Measurements from ENCODE around the gene ADAM22. TPM values are rescaled to one million over a fixed set of nuclear protein-coding genes. Genes with fewer than 3 reads are reported as not detected.

Gene ADAM22
- total RNA-seq, 1 experiment from 2014 or later, result 10.1 TPM

DNA sequence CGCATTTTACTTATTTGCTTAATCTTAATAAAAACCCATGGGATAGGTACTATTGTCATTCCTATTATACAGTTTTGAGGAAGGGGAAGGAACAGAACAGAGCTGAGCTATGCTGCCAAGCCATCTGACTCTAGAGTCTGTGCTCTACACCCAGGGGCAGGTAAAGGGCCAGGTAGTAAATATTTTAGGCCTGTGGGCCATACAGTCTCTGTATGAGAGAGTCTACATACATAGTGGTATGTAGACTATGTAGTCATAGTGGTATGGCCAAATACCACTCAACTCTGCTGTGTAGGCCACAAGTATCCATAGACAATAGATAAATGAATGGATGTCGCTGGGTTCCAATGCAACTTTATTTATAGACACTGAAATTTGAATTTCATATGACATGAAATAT lies 289.2 kb downstream of the ADAM22 start:
- TF ChIP-seq, protein P1, sequence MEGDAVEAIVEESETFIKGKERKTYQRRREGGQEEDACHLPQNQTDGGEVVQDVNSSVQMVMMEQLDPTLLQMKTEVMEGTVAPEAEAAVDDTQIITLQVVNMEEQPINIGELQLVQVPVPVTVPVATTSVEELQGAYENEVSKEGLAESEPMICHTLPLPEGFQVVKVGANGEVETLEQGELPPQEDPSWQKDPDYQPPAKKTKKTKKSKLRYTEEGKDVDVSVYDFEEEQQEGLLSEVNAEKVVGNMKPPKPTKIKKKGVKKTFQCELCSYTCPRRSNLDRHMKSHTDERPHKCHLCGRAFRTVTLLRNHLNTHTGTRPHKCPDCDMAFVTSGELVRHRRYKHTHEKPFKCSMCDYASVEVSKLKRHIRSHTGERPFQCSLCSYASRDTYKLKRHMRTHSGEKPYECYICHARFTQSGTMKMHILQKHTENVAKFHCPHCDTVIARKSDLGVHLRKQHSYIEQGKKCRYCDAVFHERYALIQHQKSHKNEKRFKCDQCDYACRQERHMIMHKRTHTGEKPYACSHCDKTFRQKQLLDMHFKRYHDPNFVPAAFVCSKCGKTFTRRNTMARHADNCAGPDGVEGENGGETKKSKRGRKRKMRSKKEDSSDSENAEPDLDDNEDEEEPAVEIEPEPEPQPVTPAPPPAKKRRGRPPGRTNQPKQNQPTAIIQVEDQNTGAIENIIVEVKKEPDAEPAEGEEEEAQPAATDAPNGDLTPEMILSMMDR (IDR thresholded peaks at IDR 0.05; ENCODE audit: insufficient read depth in 1 of 2, low read depth in 1 of 2, low read length in 1 of 2, severe bottlenecking in 1 of 2, unreplicated experiment in 1 of 2), result no peak
- Histone ChIP-seq H3K27me3 (replicated peaks; ENCODE audit: control insufficient read depth, insufficient read depth, low read length) (no peaks in the 10 kb centered on the region), H3K4me3 (ENCODE audit: low read depth, low read length) (no peak overlapping the region), H3K9me3 (no peaks in the 10 kb centered on the region), H3K4me1 (peaks cover 35% of the 10 kb centered on the region), H3K36me3 (ENCODE audit: control insufficient read depth, insufficient read depth, low read length) (no peaks in the 10 kb centered on the region)
- Mint-ChIP-seq H3K4me1 (ENCODE audit: low read depth, unreplicated experiment) (peaks cover 7% of the 10 kb centered on the region), H3K27ac (ENCODE audit: unreplicated experiment) (no peak overlapping the region), H3K27me3 (ENCODE audit: insufficient read depth, unreplicated experiment) (no peaks in the 10 kb centered on the region), H3K4me3 (ENCODE audit: unreplicated experiment) (no peak overlapping the region), H3K36me3 (ENCODE audit: insufficient read depth, unreplicated experiment) (peaks cover 4% of the 10 kb centered on the region), H3K9me3 (ENCODE audit: unreplicated experiment) (no peaks in the 10 kb centered on the region)
- ChIA-PET POLR2A (no interaction called here), CTCF (no interaction called here)
- no peak for DNase-seq
- intact Hi-C loops (cut with micrococcal nuclease; ENCODE audit: unreplicated experiment), result no loop called here
- no TSS peak for BruUV-seq (replicated peaks)

DNA sequence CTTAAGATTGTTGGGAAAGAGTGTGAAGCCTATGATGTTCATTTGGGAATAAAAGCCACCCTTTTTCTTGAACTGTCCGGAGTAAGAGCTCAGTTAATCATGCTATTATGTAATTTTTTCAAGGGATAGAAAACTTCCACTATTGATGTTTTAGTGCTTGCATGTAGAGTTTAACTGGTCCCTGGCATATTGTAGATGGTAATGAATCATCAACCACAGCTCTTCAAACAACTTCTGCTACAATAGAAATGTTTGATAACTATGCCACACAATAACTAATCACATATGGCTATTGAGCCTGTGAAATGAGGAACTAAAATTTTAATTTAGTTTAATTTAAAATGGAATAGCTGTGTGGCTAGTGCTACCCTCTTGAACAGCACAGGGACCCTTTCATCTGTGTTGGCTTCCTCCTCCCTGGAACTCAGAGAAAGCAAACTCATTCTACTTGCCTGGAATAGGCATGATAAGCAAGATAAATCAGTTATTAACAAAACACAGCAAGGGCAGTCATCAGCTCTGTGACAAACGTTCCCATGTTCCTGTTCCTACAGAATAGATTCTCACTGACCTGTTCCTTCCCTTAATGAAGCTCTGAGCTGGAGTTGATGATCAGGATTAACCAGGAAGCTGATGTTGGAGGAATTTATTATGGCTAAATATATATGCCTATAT lies 290.7 kb downstream of the ADAM22 start:
- Histone ChIP-seq H3K4me1 (peaks cover 36% of the 10 kb centered on the region), H3K9me3 (0 out of 2 replicates have a peak, but pooled peaks cover 7% of the 10 kb centered on the region), H3K36me3 (ENCODE audit: control insufficient read depth, insufficient read depth, low read length) (no peaks in the 10 kb centered on the region), H3K27me3 (replicated peaks; ENCODE audit: control insufficient read depth, insufficient read depth, low read length) (no peaks in the 10 kb centered on the region), H3K4me3 (ENCODE audit: low read depth, low read length) (no peak overlapping the region)
- H3K4me3 Mint-ChIP-seq (ENCODE audit: unreplicated experiment), result no peak overlapping the region
- TF ChIP-seq, protein P1 (IDR thresholded peaks at IDR 0.05; ENCODE audit: insufficient read depth in 1 of 2, low read depth in 1 of 2, low read length in 1 of 2, severe bottlenecking in 1 of 2, unreplicated experiment in 1 of 2), result no peak
- CTCF ChIA-PET, result no interaction called here
- no peak for DNase-seq
- peaks cover 4% of the 10 kb centered on the region for H3K36me3 Mint-ChIP-seq (ENCODE audit: insufficient read depth, unreplicated experiment)
- POLR2A ChIA-PET, result no interaction called here
- H3K27me3 Mint-ChIP-seq (ENCODE audit: insufficient read depth, unreplicated experiment), result no peaks in the 10 kb centered on the region
- no peak overlapping the region for H3K27ac Mint-ChIP-seq (ENCODE audit: unreplicated experiment)
- no TSS peak for BruUV-seq (replicated peaks)
- no peaks in the 10 kb centered on the region for H3K4me1 Mint-ChIP-seq (ENCODE audit: low read depth, unreplicated experiment)
- intact Hi-C loops (cut with micrococcal nuclease; ENCODE audit: unreplicated experiment), result loop anchor here (5.0 kb wide), 1 partner anchor 347 kb away; the partner anchor contains the start of genes DBF4 and SLC25A40
- no peaks in the 10 kb centered on the region for H3K9me3 Mint-ChIP-seq (ENCODE audit: unreplicated experiment)

DNA sequence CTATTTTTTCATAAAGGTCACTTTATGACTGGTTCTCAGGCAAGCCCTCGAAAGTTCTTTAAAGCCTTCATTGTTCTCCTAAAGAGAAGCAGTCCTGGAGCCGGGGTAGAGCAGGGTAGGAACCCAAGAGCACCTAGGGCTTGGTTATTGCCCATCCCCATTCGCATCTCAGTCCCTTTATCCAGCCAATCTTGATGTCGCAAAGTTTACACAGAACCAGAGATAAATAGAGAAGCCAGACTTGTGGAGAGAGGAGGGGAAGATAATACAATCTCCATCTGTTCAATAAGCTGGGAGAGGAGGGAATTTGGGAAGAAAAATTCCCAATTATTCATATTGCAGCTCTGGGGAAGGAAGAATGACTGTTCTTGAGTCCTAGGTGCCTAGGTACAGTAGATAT lies 292.1 kb downstream of the ADAM22 start:
- TF ChIP-seq, protein P1 (IDR thresholded peaks at IDR 0.05; ENCODE audit: insufficient read depth in 1 of 2, low read depth in 1 of 2, low read length in 1 of 2, severe bottlenecking in 1 of 2, unreplicated experiment in 1 of 2), result no peak
- ChIA-PET POLR2A (interaction anchor here (0.6 kb wide), 1 partner anchor 291 kb away, joined by 6 read pairs; no protein-coding TSS in a partner anchor), CTCF (interaction anchor here (1.7 kb wide), 1 partner anchor 17 kb away, joined by 6 read pairs; no protein-coding TSS in a partner anchor)
- Histone ChIP-seq H3K4me1 (peaks cover 38% of the 10 kb centered on the region), H3K27me3 (replicated peaks; ENCODE audit: control insufficient read depth, insufficient read depth, low read length) (no peaks in the 10 kb centered on the region), H3K4me3 (ENCODE audit: low read depth, low read length) (no peak overlapping the region), H3K9me3 (0 out of 2 replicates have a peak, but pooled peaks cover 7% of the 10 kb centered on the region), H3K36me3 (ENCODE audit: control insufficient read depth, insufficient read depth, low read length) (no peaks in the 10 kb centered on the region)
- DNase-seq, result peak in 1 of 2 experiments; percentile 31
- Mint-ChIP-seq H3K4me1 (ENCODE audit: low read depth, unreplicated experiment) (no peaks in the 10 kb centered on the region), H3K27ac (ENCODE audit: unreplicated experiment) (no peak overlapping the region), H3K9me3 (ENCODE audit: unreplicated experiment) (no peaks in the 10 kb centered on the region), H3K27me3 (ENCODE audit: insufficient read depth, unreplicated experiment) (no peaks in the 10 kb centered on the region), H3K36me3 (ENCODE audit: insufficient read depth, unreplicated experiment) (peaks cover 4% of the 10 kb centered on the region), H3K4me3 (ENCODE audit: unreplicated experiment) (no peak overlapping the region)
- intact Hi-C loops (cut with micrococcal nuclease; ENCODE audit: unreplicated experiment), result loop anchor here (5.0 kb wide), 1 partner anchor 349 kb away; the partner anchor contains the start of genes DBF4 and SLC25A40
- BruUV-seq (replicated peaks), result TSS peak; percentile 27

Measured in Caco-2 (cell line).